Measurements from ENCODE around the gene ATRIP. TPM values are rescaled to one million over a fixed set of nuclear protein-coding genes. Genes with fewer than 3 reads are reported as not detected.
A peak's percentile ranks its signal among the peaks of the same experiment; 100 is the strongest.
"Not testable (repeated sequence)": the region's sequence is repeated elsewhere in the genome, so short reads cannot be mapped to it uniquely, and the experiment has no call there.

The ATRIP gene
- total and polyA plus RNA-seq, 2 donors from 2014 or later, result 5.4 to 6.7 TPM

- Histone ChIP-seq H3K27ac (ENCODE audit: low read depth in 2 of 2, low read length in 2 of 2) (no peak overlapping the region), H3K9ac (ENCODE audit: low read length in 3 of 3) (no peak overlapping the region), H3K27me3 (ENCODE audit: control insufficient read depth, insufficient read depth, low read length) (no peaks in the 10 kb centered on the region), H3K4me3 (ENCODE audit: low read length in 3 of 3) (no peak overlapping the region), H3K9me3 (ENCODE audit: control insufficient read depth in 2 of 3, insufficient read depth in 1 of 3, low read length in 3 of 3) (no peaks in the 10 kb centered on the region), H3K4me1 (ENCODE audit: control insufficient read depth in 2 of 3, insufficient read depth in 2 of 3, low read depth in 1 of 3, low read length in 3 of 3) (peaks cover 0 to 5% (median 3%) of the 10 kb centered on the region in 3 donors), H3K36me3 (ENCODE audit: control insufficient read depth in 2 of 3, insufficient read depth in 3 of 3, low read length in 3 of 3) (peaks cover 0 to 7% (median 6%) of the 10 kb centered on the region in 3 donors)
- FAIRE-seq, result no peak
- peak in 2 of 5 donors; percentile 31 to 39 for DNase-seq
- intact Hi-C loops (cut with DNase I), result loop anchor here (5.0 kb wide), 1 partner anchor 38 kb away; no protein-coding TSS in a partner anchor
- TF ChIP-seq CTCF (IDR thresholded peaks at IDR 0.05; ENCODE audit: borderline replicate concordance, extremely low read depth, insufficient read depth), result no peak
Measured at GRCh38 chr3:48399387-48400172, 47.0 kb upstream of the ATRIP start.

GRCh38 chr3:48400824-48401433, 45.6 kb upstream of the ATRIP start:
- Histone ChIP-seq H3K4me3 (ENCODE audit: low read length in 3 of 3) (no peak overlapping the region), H3K9me3 (ENCODE audit: control insufficient read depth in 2 of 3, insufficient read depth in 1 of 3, low read length in 3 of 3) (no peaks in the 10 kb centered on the region), H3K27ac (ENCODE audit: low read depth in 2 of 2, low read length in 2 of 2) (no peak overlapping the region), H3K9ac (ENCODE audit: low read length in 3 of 3) (no peak overlapping the region), H3K36me3 (ENCODE audit: control insufficient read depth in 2 of 3, insufficient read depth in 3 of 3, low read length in 3 of 3) (peaks cover 0 to 16% (median 9%) of the 10 kb centered on the region in 3 donors), H3K4me1 (ENCODE audit: control insufficient read depth in 2 of 3, insufficient read depth in 2 of 3, low read depth in 1 of 3, low read length in 3 of 3) (peaks cover 0 to 5% (median 3%) of the 10 kb centered on the region in 3 donors), H3K27me3 (ENCODE audit: control insufficient read depth, insufficient read depth, low read length) (no peaks in the 10 kb centered on the region)
- FAIRE-seq (peak; percentile 21), DNase-seq (peak; percentile 27 to 91 (median 64))
- intact Hi-C loops (cut with DNase I), result loop anchor here (5.0 kb wide), 1 partner anchor 36 kb away; no protein-coding TSS in a partner anchor
- TF ChIP-seq CTCF (IDR thresholded peaks at IDR 0.05; ENCODE audit: borderline replicate concordance, extremely low read depth, insufficient read depth), result peak; percentile 87

GRCh38 chr3:48401434-48401901, 45.1 kb upstream of the ATRIP start:
- H3K9me3 ChIP-seq (ENCODE audit: control insufficient read depth in 2 of 3, insufficient read depth in 1 of 3, low read length in 3 of 3); H3K4me3 ChIP-seq (ENCODE audit: low read length in 3 of 3); FAIRE-seq; H3K9ac ChIP-seq (ENCODE audit: low read length in 3 of 3); H3K27me3 ChIP-seq (ENCODE audit: control insufficient read depth, insufficient read depth, low read length); H3K4me1 ChIP-seq (ENCODE audit: control insufficient read depth in 2 of 3, insufficient read depth in 2 of 3, low read depth in 1 of 3, low read length in 3 of 3); H3K27ac ChIP-seq (ENCODE audit: low read depth in 2 of 2, low read length in 2 of 2): not testable (repeated sequence)
- peaks cover 0 to 16% (median 14%) of the 10 kb centered on the region in 3 donors for H3K36me3 ChIP-seq (ENCODE audit: control insufficient read depth in 2 of 3, insufficient read depth in 3 of 3, low read length in 3 of 3)
- peak in 2 of 5 donors; percentile 19 to 53 for DNase-seq
- intact Hi-C loops (cut with DNase I), result loop anchor here (5.0 kb wide), 1 partner anchor 36 kb away; no protein-coding TSS in a partner anchor

GRCh38 chr3:48402281-48402732, 44.2 kb upstream of the ATRIP start:
- H3K4me3 ChIP-seq (ENCODE audit: low read length in 3 of 3), result no peak overlapping the region
- H3K36me3 ChIP-seq (ENCODE audit: control insufficient read depth in 2 of 3, insufficient read depth in 3 of 3, low read length in 3 of 3), result peaks cover 0 to 23% (median 22%) of the 10 kb centered on the region in 3 donors
- intact Hi-C loops (cut with DNase I), result loop anchor here (5.0 kb wide), 1 partner anchor 35 kb away; no protein-coding TSS in a partner anchor
- no peaks in the 10 kb centered on the region for H3K9me3 ChIP-seq (ENCODE audit: control insufficient read depth in 2 of 3, insufficient read depth in 1 of 3, low read length in 3 of 3)
- FAIRE-seq (no peak), DNase-seq (peak in 2 of 5 donors; percentile 32 to 95)
- peaks cover 0 to 5% (median 3%) of the 10 kb centered on the region in 3 donors for H3K4me1 ChIP-seq (ENCODE audit: control insufficient read depth in 2 of 3, insufficient read depth in 2 of 3, low read depth in 1 of 3, low read length in 3 of 3)
- H3K9ac ChIP-seq (ENCODE audit: low read length in 3 of 3), result no peak overlapping the region
- TF ChIP-seq CTCF (IDR thresholded peaks at IDR 0.05; ENCODE audit: borderline replicate concordance, extremely low read depth, insufficient read depth), result no peak
- H3K27ac ChIP-seq (ENCODE audit: low read depth in 2 of 2, low read length in 2 of 2), result no peak overlapping the region
- no peaks in the 10 kb centered on the region for H3K27me3 ChIP-seq (ENCODE audit: control insufficient read depth, insufficient read depth, low read length)
